SK-N-MC (cell line): ENCODE measurements around the gene TAS2R8.

ENCODE experiments used
- EZH2 ChIP-seq: fragments of 200-600 bp; sonication (generic); IDR thresholded peaks from one replicate; pipeline ENCODE4 v1.6.1; 2017; ENCODE audit warnings: antibody characterized with exemption
- FOXP2 ChIP-seq: optimal IDR thresholded peaks from 2 replicates; pipeline ENCODE3; 2011; ENCODE audit warnings: mild to moderate bottlenecking, moderate library complexity; ENCODE audit not compliant: insufficient read depth; ENCODE audit errors: extremely low read length, control extremely low read depth
- POLR2AphosphoS5 ChIP-seq: IDR thresholded peaks from 2 replicates; pipeline ENCODE4 v1.6.1; 2012; ENCODE audit warnings: mild to moderate bottlenecking, low read depth, low read length, borderline replicate concordance

- TF ChIP-seq EZH2 (no peak), POLR2AphosphoS5 (no peak), FOXP2 (no peak)
These were observed 35.8 kb upstream of the TAS2R8 start for GRCh38 chr12:10842862-10843261.
